ENCODE measurements around the gene TMEM156. TPM values are rescaled to one million over a fixed set of nuclear protein-coding genes. Genes with fewer than 3 reads are reported as not detected.

The TMEM156 gene
- total RNA-seq, 1 donor from 2014 or later: not detected

Other genes starting within 250 kb of the TMEM156 start
- gene TLR10, start 249.4 kb downstream of the TMEM156 start, total RNA-seq: not detected
- gene TLR1, start 227.6 kb downstream of the TMEM156 start, total RNA-seq: 3.4 TPM
- 2.3 TPM for gene TLR6, start 175.6 kb downstream of the TMEM156 start, total RNA-seq
- gene FAM114A1, start 164.6 kb downstream of the TMEM156 start, total RNA-seq: 20.3 TPM
- 13.2 TPM for gene KLHL5, start 29.8 kb upstream of the TMEM156 start, total RNA-seq
- 8.4 TPM for gene WDR19, start 150.1 kb upstream of the TMEM156 start, total RNA-seq